CD4-positive, alpha-beta T cell treated with Interleukin-6 at 100 ng/mL for 8 hours (primary cell): ENCODE measurements around the gene SMOC2.
"Not testable (repeated sequence)": the region's sequence is repeated elsewhere in the genome, so short reads cannot be mapped to it uniquely, and the experiment has no call there.

Experiments
- DNase-seq: peaks from one replicate; pipeline ENCODE4 v3.0.0-alpha.2; 2020; ENCODE audit warnings: mixed read lengths, low spot score

SMOC2 gene

DNA sequence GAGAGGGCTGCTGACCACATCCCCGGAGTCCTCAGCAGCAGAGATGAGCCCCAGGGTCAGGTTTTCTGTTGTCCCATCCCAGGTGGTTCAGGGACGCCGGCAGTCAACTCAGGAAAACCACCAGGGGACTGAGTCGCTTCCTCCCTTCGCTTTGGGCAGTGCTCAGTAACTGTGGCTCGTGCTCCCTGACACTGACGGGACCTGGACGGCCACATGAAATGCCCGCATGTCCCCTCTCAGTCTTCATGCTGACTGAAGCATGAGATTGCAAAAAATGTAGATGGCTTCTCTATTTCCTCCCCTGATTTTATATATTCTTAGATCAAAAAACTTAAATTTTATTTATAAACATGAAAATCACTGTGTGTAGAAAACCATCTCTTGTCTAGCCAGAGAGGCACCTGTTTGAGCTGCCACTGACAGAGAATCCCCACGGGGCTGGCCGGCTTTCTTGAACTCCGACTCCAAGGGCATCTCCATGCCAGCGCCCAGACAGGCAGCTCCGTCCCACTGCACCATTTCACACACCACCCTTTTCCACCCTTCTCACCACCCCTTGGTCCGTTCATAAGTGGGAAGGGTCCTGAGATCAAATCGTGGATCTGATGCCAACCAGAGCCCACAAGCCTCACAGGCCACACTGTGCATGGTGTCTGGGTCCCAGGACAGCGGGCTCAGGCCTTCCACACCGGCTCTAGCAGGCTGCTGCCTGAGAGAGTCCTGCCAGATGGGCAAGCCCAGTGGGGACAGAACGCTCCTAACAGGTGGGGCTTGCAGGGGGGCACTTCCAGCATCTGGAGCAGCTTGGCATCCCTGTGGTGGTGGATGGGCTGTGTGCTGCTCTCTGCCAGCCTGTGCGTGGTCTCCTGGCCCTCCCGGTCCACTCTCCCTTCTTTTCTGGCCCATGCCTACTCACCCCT is 98.2 kb downstream of the SMOC2 start:
- DNase-seq: no peak

GRCh38 chr6:168540713-168541291 is 99.8 kb downstream of the SMOC2 start:
- no peak for DNase-seq

- no peak for DNase-seq
Measured at GRCh38 chr6:168541307-168541706, 100.3 kb downstream of the SMOC2 start.

DNA sequence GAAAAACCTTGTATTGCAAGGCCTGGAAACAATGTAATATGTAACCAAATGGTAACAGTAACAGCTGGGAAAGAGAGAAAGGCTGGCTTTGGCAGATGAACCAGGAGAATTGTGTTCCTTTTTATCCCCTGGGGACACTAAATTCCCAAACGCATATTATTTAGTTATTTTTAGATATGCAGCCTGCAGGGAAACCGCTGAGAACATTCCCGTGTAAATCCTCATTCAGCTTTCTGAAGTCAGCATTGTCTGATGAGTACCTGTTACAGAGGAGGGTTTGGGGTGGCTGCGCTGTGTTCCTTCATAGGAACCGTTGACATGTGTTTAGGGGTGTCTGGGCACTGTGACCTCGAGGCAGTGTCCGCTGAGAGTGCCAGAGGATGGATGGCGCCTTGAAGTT is 101.3 kb downstream of the SMOC2 start:
- DNase-seq: no peak

- no peak for DNase-seq
Measured at GRCh38 chr6:168545428-168545827, 104.4 kb downstream of the SMOC2 start.

- DNase-seq: no peak
Measured at GRCh38 chr6:168546151-168546550, 105.2 kb downstream of the SMOC2 start.

GRCh38 chr6:168546730-168547129 is 105.7 kb downstream of the SMOC2 start:
- DNase-seq: no peak

- DNase-seq: no peak
Measured at GRCh38 chr6:168550326-168550725, 109.3 kb downstream of the SMOC2 start.

DNA sequence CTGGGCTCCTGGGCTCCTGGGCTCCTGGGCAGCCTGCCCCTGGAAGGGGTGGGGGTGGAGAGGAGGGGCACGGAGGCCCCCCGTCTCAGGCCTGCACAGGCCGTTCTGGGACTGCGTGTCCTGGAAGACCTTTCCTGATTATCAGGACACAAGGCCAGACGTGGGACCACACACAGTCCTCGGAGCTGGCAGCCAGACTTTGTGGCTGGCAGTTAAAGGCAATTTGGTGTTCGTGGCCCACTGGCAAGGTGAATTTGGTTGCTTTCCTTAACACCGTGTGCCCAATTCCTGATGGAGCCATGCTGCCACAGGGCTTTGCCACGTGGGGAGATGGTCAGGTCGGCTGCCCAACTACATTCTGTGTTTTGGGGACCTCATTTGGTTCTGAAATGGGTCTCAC is 113.5 kb downstream of the SMOC2 start:
- DNase-seq: no peak

- no peak for DNase-seq
Measured at GRCh38 chr6:168554898-168555617, 114.1 kb downstream of the SMOC2 start.

GRCh38 chr6:168555618-168556273 is 114.8 kb downstream of the SMOC2 start:
- DNase-seq: no peak

DNA sequence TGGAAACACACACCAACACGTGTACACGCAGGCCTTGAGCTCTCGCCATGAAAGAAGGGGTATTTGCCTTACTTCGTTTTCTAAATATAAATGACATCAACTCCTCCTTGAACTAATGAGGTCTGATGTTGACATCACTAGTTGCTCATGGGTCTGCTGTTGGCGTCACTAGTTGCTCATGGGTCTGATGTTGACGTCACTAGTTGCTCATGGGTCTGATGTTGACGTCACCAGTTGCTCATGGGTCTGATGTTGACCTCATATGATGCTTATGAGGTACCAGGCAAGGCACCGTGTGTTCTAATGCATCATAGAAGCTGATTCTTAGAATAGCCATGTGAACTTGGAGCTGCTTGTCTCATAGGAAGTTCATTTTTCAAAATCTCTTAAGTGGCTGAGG is 116.5 kb downstream of the SMOC2 start:
- no peak for DNase-seq

GRCh38 chr6:168558686-168559085 is 117.7 kb downstream of the SMOC2 start:
- no peak for DNase-seq

DNA sequence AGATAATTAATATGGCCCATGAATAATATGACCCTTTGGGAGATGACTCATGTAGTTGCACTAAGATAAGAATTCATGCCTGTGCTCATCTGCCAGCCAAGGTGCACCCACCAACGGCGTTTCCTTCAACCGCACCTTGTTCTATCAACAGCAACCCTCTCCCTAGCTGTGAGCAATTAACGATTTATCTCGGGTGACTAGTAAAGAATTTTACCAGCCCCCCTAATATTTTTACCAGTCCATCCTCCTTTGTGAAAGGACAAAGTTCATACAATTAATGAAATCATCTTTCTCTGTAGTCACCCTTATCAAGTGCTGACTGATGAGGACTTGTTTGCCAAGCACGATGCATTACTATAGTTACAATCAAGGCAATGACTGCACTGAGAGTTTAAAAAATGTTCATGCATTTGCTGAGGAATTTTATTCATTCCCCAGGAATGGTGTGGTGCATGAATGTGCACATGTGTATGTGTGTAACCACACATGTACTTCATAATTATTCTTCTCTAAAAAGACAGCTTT is 118.7 kb downstream of the SMOC2 start:
- DNase-seq: no peak

GRCh38 chr6:168560126-168560525 is 119.1 kb downstream of the SMOC2 start:
- DNase-seq: no peak

DNA sequence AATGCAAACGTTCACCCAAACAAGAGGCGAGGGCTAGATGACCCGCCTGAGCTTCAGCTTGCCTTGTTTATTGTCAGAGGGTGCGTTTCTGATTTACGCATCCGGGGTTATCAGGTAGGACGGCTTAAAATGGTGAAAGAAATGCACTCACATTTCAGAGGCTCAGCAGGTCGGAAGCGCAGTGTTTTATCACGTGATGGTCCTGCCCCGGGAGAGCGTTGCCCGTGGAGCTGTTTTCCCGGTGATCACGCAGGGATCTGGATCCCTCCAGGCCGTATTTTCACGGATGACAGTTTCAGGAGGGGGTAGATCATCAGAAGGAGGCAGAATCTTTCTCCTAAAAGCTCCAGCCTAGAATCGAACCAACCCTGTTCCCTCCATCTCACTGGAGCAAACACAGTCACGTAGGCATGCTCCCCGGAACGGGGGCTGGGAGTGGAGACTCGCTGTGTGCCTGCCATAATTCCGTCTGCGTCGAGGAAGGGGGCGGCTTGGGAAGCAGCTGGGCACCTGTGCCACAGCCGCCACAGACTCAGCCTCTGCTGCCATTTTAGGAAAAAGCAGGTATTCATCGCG is 121.7 kb downstream of the SMOC2 start:
- DNase-seq: no peak

DNA sequence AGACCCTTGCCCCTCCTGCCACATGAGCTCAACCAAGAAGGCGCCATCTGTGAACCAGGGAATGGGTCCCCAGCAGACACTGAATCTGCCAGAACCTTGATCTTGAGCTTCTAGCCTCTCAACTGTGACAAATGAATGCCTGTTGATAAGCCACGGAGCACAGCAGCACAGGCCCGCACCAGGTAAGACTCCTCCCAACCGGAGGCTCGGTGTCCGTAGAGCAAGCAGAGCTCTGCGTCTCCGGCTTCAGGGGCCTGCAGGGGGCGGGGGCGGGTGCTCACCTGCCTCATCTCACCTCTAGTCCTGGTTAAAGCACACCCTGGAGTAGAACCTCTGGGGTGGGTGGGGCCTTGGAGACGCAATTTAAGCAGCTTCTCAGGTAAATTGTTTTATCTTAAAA is 122.7 kb downstream of the SMOC2 start:
- no peak for DNase-seq

GRCh38 chr6:168565112-168565511 is 124.1 kb downstream of the SMOC2 start:
- DNase-seq: no peak

DNA sequence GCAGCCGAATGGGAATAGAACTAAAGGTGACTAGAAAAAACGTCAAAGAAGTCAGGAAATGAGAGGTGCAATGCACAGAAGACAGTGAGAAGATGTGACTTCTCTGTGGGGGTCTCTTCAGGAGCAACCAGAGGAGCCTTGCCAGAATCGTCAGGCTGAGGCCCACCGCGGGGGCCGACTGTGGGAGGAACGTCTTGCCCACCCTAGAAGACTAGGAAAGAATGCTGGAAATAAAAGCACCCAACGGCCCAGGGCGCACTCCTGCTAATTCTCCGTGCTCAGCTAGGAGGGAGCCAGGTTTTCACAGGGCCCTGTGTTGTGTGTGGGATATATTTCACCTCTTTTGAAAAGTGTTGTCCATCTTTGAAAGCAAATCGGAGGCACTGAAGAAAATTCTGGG is 129.2 kb downstream of the SMOC2 start:
- no peak for DNase-seq

GRCh38 chr6:168571268-168571667 is 130.3 kb downstream of the SMOC2 start:
- no peak for DNase-seq

- DNase-seq: not testable (repeated sequence)
Measured at GRCh38 chr6:168573276-168573835, 132.4 kb downstream of the SMOC2 start.
